ENCODE measurements around the gene GNG13.

GNG13 gene

DNA sequence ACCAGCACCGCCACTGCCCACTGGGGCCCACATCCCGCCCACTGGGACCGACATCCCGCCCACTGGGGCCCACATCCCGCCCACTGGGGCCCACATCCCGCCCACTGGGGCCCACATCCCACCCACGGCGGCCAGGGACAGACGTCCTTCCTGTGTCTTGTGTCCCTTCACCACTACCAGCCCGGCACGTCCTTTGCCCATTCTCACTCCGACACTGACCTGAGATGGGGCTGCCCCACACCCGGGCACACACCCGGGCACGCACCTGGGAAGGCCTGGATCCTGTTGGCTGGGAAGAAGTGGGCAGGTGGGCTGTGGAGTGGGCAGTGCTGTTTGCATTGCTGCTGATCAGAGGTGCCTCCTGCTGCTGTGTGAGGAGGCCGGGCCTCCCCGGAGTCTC lies 28.4 kb upstream of the GNG13 start:
- TF ChIP-seq CREB1 (IDR thresholded peaks at IDR 0.05; ENCODE audit: low read depth) (no peak), TAF1 (IDR thresholded peaks at IDR 0.05; ENCODE audit: low read depth) (no peak), YY1 (IDR thresholded peaks at IDR 0.05; ENCODE audit: low read depth) (no peak), RAD21 (IDR thresholded peaks at IDR 0.05; ENCODE audit: low read depth) (no peak), EP300 (IDR thresholded peaks at IDR 0.05; ENCODE audit: borderline replicate concordance) (no peak), EGR1 (IDR thresholded peaks at IDR 0.05) (no peak), FOXM1 (IDR thresholded peaks at IDR 0.05; ENCODE audit: borderline replicate concordance, low read depth) (no peak), CEBPB (IDR thresholded peaks at IDR 0.05) (no peak)
- TF ChIP-seq, protein P1, sequence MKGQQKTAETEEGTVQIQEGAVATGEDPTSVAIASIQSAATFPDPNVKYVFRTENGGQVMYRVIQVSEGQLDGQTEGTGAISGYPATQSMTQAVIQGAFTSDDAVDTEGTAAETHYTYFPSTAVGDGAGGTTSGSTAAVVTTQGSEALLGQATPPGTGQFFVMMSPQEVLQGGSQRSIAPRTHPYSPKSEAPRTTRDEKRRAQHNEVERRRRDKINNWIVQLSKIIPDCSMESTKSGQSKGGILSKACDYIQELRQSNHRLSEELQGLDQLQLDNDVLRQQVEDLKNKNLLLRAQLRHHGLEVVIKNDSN (IDR thresholded peaks at IDR 0.05) = no peak
- TF ChIP-seq, protein P2, sequence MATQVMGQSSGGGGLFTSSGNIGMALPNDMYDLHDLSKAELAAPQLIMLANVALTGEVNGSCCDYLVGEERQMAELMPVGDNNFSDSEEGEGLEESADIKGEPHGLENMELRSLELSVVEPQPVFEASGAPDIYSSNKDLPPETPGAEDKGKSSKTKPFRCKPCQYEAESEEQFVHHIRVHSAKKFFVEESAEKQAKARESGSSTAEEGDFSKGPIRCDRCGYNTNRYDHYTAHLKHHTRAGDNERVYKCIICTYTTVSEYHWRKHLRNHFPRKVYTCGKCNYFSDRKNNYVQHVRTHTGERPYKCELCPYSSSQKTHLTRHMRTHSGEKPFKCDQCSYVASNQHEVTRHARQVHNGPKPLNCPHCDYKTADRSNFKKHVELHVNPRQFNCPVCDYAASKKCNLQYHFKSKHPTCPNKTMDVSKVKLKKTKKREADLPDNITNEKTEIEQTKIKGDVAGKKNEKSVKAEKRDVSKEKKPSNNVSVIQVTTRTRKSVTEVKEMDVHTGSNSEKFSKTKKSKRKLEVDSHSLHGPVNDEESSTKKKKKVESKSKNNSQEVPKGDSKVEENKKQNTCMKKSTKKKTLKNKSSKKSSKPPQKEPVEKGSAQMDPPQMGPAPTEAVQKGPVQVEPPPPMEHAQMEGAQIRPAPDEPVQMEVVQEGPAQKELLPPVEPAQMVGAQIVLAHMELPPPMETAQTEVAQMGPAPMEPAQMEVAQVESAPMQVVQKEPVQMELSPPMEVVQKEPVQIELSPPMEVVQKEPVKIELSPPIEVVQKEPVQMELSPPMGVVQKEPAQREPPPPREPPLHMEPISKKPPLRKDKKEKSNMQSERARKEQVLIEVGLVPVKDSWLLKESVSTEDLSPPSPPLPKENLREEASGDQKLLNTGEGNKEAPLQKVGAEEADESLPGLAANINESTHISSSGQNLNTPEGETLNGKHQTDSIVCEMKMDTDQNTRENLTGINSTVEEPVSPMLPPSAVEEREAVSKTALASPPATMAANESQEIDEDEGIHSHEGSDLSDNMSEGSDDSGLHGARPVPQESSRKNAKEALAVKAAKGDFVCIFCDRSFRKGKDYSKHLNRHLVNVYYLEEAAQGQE (IDR thresholded peaks at IDR 0.05; ENCODE audit: low read depth) = no peak

DNA sequence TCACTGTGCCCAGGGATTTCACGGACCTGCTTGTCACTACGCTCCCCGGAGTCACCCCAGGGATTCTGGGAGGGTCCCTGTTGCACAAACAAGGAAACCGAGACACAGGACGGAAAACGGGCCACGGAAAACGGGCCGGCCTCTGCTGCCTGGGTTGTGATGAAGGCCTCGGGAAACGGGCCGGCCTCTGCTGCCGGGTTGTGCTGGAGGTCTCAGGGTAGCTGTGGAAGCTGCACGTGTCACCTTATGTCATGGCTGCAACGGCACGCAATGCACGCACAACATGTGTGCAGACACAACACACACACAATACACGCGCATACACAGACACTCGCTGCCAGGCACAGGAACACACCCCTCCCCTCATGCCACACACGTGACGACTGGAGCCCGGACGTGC lies 27.0 kb upstream of the GNG13 start:
- TF ChIP-seq FOXM1 (IDR thresholded peaks at IDR 0.05; ENCODE audit: borderline replicate concordance, low read depth) (no peak), CREB1 (IDR thresholded peaks at IDR 0.05; ENCODE audit: low read depth) (no peak), CEBPB (IDR thresholded peaks at IDR 0.05) (no peak), TAF1 (IDR thresholded peaks at IDR 0.05; ENCODE audit: low read depth) (no peak), EP300 (IDR thresholded peaks at IDR 0.05; ENCODE audit: borderline replicate concordance) (no peak), ZBTB7A (IDR thresholded peaks at IDR 0.05; ENCODE audit: low read depth) (no peak), NFIC (IDR thresholded peaks at IDR 0.05) (no peak), EGR1 (IDR thresholded peaks at IDR 0.05) (no peak), TCF12 (IDR thresholded peaks at IDR 0.05; ENCODE audit: low read depth) (no peak), RAD21 (IDR thresholded peaks at IDR 0.05; ENCODE audit: low read depth) (no peak), TEAD4 (IDR thresholded peaks at IDR 0.05) (no peak), YY1 (IDR thresholded peaks at IDR 0.05; ENCODE audit: low read depth) (no peak)
- TF ChIP-seq, protein P2 (IDR thresholded peaks at IDR 0.05; ENCODE audit: low read depth) = no peak
- TF ChIP-seq, protein P1 (IDR thresholded peaks at IDR 0.05) = no peak
- TF ChIP-seq, protein P3, sequence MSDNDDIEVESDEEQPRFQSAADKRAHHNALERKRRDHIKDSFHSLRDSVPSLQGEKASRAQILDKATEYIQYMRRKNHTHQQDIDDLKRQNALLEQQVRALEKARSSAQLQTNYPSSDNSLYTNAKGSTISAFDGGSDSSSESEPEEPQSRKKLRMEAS (IDR thresholded peaks at IDR 0.05) = no peak

DNA sequence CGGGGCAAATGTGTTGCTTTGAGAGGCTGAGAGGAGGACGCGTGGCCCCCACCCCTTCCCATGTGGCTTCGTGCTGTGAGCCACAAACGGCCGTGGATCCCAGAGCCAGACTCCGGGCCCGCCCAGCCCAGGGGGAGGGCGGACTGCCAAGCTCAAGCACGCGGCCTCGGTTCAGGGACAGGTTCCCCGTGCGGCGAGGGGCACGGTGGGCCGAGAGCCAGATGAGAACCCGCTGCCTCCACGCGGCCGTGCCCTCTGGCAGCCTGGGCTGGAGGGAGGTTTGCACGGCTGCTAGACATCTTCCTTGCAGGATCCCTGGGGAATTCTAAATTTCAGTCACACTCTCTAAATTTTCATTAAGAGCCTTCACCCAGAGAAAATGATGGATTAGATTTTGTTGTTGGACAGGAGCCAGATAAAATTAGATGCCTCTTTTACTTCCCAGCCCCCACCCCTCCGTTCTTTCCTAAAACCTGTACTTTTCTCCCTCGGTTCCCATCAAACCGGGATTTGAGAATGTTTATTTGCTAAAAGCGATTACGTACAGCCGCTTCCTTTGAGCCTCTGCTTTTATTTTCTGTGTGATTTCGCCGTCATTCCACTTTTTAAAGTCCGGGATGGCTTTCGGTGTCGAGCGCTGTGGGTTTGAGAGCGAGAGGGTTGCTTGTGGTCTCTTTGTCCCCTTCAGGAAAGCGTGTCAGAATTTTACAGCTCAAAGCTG lies 25.0 kb upstream of the GNG13 start:
- TF ChIP-seq YY1 (IDR thresholded peaks at IDR 0.05; ENCODE audit: low read depth) (no peak), CREB1 (IDR thresholded peaks at IDR 0.05; ENCODE audit: low read depth) (no peak), RAD21 (IDR thresholded peaks at IDR 0.05; ENCODE audit: low read depth) (no peak), TAF1 (IDR thresholded peaks at IDR 0.05; ENCODE audit: low read depth) (no peak), EGR1 (IDR thresholded peaks at IDR 0.05) (no peak), TCF12 (IDR thresholded peaks at IDR 0.05; ENCODE audit: low read depth) (no peak), ZBTB7A (IDR thresholded peaks at IDR 0.05; ENCODE audit: low read depth) (no peak), EP300 (IDR thresholded peaks at IDR 0.05; ENCODE audit: borderline replicate concordance) (no peak), CEBPB (IDR thresholded peaks at IDR 0.05) (no peak), TEAD4 (IDR thresholded peaks at IDR 0.05) (no peak), NFIC (IDR thresholded peaks at IDR 0.05) (no peak), FOXM1 (IDR thresholded peaks at IDR 0.05; ENCODE audit: borderline replicate concordance, low read depth) (no peak)
- TF ChIP-seq, protein P1 (IDR thresholded peaks at IDR 0.05) = no peak
- TF ChIP-seq, protein P2 (IDR thresholded peaks at IDR 0.05; ENCODE audit: low read depth) = no peak
- TF ChIP-seq, protein P3 (IDR thresholded peaks at IDR 0.05) = no peak

Data from Ishikawa (cell line).